Breast epithelium (tissue), 3 donors: ENCODE measurements around the gene ZFP82.

Experiments
- POLR2A ChIP-seq: fragments of 450-650 bp; IDR thresholded peaks from one replicate; pipeline ENCODE4 v1.6.1; 2016; ENCODE audit warnings: antibody characterized with exemption, mild to moderate bottlenecking, moderate library complexity
- TF ChIP-seq, protein P1 (sequence below), 3 donors: fragments of 450-650 bp; IDR thresholded peaks; one replicate each; pipeline ENCODE4 v1.5.1; 2016 to 2017; ENCODE audit warnings: antibody characterized with exemption in 3 of 3, mild to moderate bottlenecking in 3 of 3, moderate library complexity in 3 of 3

DNA sequence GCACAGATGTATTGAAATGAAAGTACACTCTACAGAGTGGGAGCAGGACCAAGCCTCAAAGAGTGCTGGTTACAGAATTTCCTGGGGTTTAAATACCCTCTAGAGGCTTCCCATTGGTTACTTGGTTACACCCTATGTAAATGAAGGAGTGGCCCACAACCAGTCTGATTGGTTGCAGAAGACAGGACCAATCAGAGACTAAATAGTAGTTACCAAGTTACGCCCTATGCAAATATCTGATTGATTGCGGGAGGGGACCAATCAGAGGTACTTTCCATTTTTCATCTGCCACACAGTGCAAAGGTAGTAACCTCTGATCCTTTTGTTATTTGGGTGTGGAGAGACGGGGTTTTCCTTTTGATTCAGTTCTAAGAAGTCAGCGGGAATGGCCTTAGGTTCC, 5.5 kb upstream of the ZFP82 start:
- TF ChIP-seq, protein P1, sequence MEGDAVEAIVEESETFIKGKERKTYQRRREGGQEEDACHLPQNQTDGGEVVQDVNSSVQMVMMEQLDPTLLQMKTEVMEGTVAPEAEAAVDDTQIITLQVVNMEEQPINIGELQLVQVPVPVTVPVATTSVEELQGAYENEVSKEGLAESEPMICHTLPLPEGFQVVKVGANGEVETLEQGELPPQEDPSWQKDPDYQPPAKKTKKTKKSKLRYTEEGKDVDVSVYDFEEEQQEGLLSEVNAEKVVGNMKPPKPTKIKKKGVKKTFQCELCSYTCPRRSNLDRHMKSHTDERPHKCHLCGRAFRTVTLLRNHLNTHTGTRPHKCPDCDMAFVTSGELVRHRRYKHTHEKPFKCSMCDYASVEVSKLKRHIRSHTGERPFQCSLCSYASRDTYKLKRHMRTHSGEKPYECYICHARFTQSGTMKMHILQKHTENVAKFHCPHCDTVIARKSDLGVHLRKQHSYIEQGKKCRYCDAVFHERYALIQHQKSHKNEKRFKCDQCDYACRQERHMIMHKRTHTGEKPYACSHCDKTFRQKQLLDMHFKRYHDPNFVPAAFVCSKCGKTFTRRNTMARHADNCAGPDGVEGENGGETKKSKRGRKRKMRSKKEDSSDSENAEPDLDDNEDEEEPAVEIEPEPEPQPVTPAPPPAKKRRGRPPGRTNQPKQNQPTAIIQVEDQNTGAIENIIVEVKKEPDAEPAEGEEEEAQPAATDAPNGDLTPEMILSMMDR (IDR thresholded peaks at IDR 0.05): no peak
- no peak for TF ChIP-seq POLR2A
